Lung (tissue), 12 donors: Measurements from ENCODE around the gene STXBP5. TPM values are rescaled to one million over a fixed set of nuclear protein-coding genes. Genes with fewer than 3 reads are reported as not detected.

Source experiments
- ATAC-seq: fragments of 200-7000 bp; cut with Tn5 transposase; one replicate; pipeline ENCODE4 v1.9.1; 2020; ENCODE audit warnings: moderate number of reproducible peaks; ENCODE audit not compliant: insufficient read depth, low FRiP score
- DNase-seq, 3 donors: peaks; one replicate each; pipeline ENCODE4 v3.0.0-alpha.2; 2013 to 2017
- H3K27ac ChIP-seq, 2 donors: one replicate each; pipeline ENCODE4 v1.5.1; 2013; ENCODE audit warnings: mild to moderate bottlenecking in 2 of 2, moderate library complexity in 2 of 2, control low read depth in 1 of 2, inconsistent platforms in 1 of 2, low read depth in 1 of 2, low read length in 1 of 2
- H3K27me3 ChIP-seq, 3 donors: one replicate each; pipeline ENCODE4 v1.5.1; 2013; ENCODE audit warnings: low read length in 2 of 3; ENCODE audit not compliant: control insufficient read depth in 3 of 3, insufficient read depth in 3 of 3
- H3K36me3 ChIP-seq, 4 donors: one replicate each; pipeline ENCODE4 v1.5.1; 2013; ENCODE audit warnings: low read length in 4 of 4, mild to moderate bottlenecking in 1 of 4, moderate library complexity in 1 of 4; ENCODE audit not compliant: control insufficient read depth in 4 of 4, insufficient read depth in 4 of 4
- H3K4me1 ChIP-seq, 5 donors: one replicate each; pipeline ENCODE4 v1.5.1; 2013; ENCODE audit warnings: low read length in 5 of 5, mild to moderate bottlenecking in 2 of 5, moderate library complexity in 1 of 5; ENCODE audit not compliant: control insufficient read depth in 5 of 5, insufficient read depth in 5 of 5
- H3K4me3 ChIP-seq: one replicate; pipeline ENCODE4 v1.5.1; 2013; ENCODE audit warnings: mild to moderate bottlenecking, control low read depth, moderate library complexity
- H3K9ac ChIP-seq, 2 donors: one replicate each; pipeline ENCODE4 v1.5.1; 2013; ENCODE audit warnings: low read length in 2 of 2, control low read depth in 1 of 2; ENCODE audit not compliant: insufficient read depth in 1 of 2
- H3K9me3 ChIP-seq, 4 donors: one replicate each; pipeline ENCODE4 v1.5.1; 2013; ENCODE audit warnings: low read length in 3 of 4, mild to moderate bottlenecking in 1 of 4, moderate library complexity in 1 of 4; ENCODE audit not compliant: control insufficient read depth in 4 of 4, insufficient read depth in 3 of 4
- WGBS, 2 donors: extraction: QIAGEN DNeasy Blood & Tissue Kit; methylation state at CpG; one replicate each; pipeline ENCODE4 v1.1.7; 2013; 5-methylcytosine and 5-hydroxymethylcytosine counted together
- polyA plus RNA-seq, 2 donors: library from polyadenylated mRNA; stranded (reverse); fragments of 200-250 nt; gene quantifications; one replicate each; pipeline ENCODE4 v1.2.1, GENCODE V29; 2013
- total RNA-seq, 2 donors: library from RNA; depleted of rRNA in 1 of 2; stranded (reverse); fragments of >200 nt in 1 of 2; gene quantifications; one replicate each; pipeline ENCODE4 v1.2.1, GENCODE V29; 2014 to 2021
- TF ChIP-seq, protein P1 (sequence below): IDR thresholded peaks from 2 replicates; pipeline ENCODE4 v1.5.1; 2012; ENCODE audit warnings: mild to moderate bottlenecking; ENCODE audit errors: control extremely low read depth, extremely low read depth
- donor health status: control.
- donor health status: control.
- donor health status: Bipolar disorder and iron deficiency.
- donor health status: healthy.
- donor health status: DM: yes; HTN: yes; CAD: no.

STXBP5 gene
- total and polyA plus RNA-seq, 4 donors: 6.2 to 29.0 (median 12.9) TPM

DNA sequence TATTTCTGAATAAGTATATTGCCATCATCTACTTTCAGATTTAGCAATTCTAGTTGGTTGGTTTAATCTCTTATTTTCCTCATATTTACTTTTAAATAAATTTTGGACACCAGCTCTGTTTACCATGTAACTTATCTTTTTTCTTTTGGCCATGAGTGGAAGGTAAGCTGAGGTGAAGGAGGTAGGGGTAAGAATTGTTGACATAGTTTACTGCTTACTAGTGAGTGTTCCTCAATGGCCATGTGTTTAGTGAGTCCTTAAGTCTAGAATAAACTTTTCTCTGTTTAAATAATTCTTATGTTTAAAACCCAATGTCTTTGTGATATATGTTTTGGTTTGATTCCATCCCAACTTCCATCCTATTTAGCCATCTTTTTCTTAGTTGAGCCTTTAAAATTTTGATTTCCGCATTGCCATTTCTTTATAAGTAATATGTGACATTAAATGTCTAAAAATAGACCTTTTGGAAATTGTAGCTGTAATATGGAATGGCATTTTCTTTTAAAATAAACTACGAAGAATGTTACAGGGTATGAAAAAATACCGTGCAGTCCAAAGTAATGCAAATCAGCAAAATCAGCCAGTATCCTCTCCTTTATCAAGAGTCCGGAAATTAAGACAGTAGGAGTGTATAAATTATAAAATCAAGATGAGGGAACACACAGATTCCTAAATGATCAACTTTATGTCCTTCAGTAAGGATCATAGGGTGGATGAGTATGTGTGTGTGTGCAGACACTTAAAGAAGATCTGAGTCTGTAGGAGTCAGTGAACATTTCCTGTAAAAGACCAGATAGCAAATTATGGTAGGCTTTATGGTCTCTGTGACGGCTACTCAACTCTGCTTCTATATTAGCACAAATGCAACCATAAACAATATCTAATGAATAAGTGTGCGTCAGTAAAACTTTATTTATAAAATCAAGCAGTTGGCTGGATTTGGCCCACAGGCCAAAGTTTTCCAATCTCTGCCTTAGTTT is 10.3 kb downstream of the STXBP5 start:
- 92 to 97% methylated on average over 6 of the region's 6 CpGs for WGBS, 2 donors
- Histone ChIP-seq H3K36me3 (peaks cover 0 to 4% (median 1%) of the 10 kb centered on the region in 4 donors), H3K27ac (no peak overlapping the region), H3K9ac (no peak overlapping the region), H3K27me3 (no peaks in the 10 kb centered on the region), H3K4me3 (no peak overlapping the region), H3K9me3 (no peaks in the 10 kb centered on the region), H3K4me1 (no peaks in the 10 kb centered on the region)
- TF ChIP-seq, protein P1, sequence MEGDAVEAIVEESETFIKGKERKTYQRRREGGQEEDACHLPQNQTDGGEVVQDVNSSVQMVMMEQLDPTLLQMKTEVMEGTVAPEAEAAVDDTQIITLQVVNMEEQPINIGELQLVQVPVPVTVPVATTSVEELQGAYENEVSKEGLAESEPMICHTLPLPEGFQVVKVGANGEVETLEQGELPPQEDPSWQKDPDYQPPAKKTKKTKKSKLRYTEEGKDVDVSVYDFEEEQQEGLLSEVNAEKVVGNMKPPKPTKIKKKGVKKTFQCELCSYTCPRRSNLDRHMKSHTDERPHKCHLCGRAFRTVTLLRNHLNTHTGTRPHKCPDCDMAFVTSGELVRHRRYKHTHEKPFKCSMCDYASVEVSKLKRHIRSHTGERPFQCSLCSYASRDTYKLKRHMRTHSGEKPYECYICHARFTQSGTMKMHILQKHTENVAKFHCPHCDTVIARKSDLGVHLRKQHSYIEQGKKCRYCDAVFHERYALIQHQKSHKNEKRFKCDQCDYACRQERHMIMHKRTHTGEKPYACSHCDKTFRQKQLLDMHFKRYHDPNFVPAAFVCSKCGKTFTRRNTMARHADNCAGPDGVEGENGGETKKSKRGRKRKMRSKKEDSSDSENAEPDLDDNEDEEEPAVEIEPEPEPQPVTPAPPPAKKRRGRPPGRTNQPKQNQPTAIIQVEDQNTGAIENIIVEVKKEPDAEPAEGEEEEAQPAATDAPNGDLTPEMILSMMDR: no peak
- ATAC-seq (no peak), DNase-seq (no peak)

DNA sequence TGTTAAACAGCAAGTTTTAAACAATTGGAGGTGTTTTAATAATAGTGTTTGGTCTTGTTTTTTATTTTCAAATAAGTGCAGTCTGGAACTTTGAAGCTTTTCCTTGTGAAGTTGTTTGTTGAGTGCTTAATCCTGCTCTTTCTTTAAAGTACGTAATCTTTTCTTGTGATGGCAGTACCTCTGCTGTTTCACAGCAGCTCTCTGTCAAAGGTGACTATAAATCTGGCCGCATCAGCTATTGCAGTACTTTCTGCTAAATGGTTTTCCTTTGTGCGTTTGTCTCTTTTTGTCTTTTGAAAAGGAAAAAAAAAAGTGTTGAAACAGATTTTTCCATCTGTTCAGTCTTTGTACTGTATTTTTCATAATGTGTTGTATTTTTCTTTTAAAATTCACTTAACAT is 12.7 kb downstream of the STXBP5 start:
- H3K4me3 ChIP-seq: no peak overlapping the region
- TF ChIP-seq, protein P1: no peak
- H3K4me1 ChIP-seq: no peaks in the 10 kb centered on the region
- peaks cover 0 to 3% (median 1%) of the 10 kb centered on the region in 4 donors for H3K36me3 ChIP-seq
- H3K27ac ChIP-seq: no peak overlapping the region
- H3K9me3 ChIP-seq: no peaks in the 10 kb centered on the region
- WGBS, 2 donors: 80 to 85% methylated on average over 3 of the region's 3 CpGs
- no peaks in the 10 kb centered on the region for H3K27me3 ChIP-seq
- DNase-seq (peak in 2 of 3 donors; percentile 8 to 12), ATAC-seq (no peak)
- no peak overlapping the region for H3K9ac ChIP-seq

DNA sequence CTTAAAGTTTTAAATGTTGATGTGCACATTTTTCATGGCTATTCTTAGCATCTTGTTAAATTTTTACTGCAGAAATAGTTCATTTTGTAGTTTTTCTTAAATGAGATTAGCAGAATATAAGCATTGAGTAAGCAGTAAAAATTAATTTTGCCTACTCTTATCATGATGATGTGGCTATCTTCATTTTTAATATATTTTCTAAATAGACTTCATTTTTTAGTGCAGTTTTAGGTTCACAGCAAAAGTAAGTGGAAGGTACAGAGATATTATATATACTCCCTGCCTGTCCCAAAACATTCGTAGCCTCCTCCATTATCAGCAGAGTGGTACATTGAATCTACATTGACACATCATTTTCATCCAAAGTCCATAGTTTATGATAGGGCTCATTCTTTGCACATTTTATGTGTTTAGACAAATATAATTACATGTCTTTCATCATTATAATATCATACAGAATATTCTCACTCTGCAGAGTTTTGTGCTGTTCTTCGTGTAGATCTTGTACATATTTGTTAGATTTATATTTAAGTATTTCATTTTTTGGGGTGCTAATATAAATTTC is 13.7 kb downstream of the STXBP5 start:
- Histone ChIP-seq H3K4me3 (no peak overlapping the region), H3K27me3 (no peaks in the 10 kb centered on the region), H3K4me1 (peaks cover 0 to 9% (median 0%) of the 10 kb centered on the region in 5 donors), H3K9ac (no peak overlapping the region), H3K9me3 (no peaks in the 10 kb centered on the region), H3K27ac (no peak overlapping the region), H3K36me3 (peaks cover 0 to 3% (median 1%) of the 10 kb centered on the region in 4 donors)
- DNase-seq (no peak), ATAC-seq (no peak)
- TF ChIP-seq, protein P1: no peak
- 94 to 97% methylated on average over 2 of the region's 2 CpGs for WGBS, 2 donors
